ACHN (cell line): ENCODE measurements around the gene DENND2D.
A peak's percentile ranks its signal among the peaks of the same experiment; 100 is the strongest.

Source experiments
- DNase-seq: peaks from one replicate; pipeline ENCODE4 v3.0.0-alpha.2; 2015
- in situ Hi-C: cut with HindIII; loops from 2 replicates; pipeline ENCODE4 v1.10.0; 2017; ENCODE audit warnings: low sequenced_read_pairs, low pct_ligation_motif_present, low pct_unique_long_range_greater_than_20kb

DENND2D gene

DNA sequence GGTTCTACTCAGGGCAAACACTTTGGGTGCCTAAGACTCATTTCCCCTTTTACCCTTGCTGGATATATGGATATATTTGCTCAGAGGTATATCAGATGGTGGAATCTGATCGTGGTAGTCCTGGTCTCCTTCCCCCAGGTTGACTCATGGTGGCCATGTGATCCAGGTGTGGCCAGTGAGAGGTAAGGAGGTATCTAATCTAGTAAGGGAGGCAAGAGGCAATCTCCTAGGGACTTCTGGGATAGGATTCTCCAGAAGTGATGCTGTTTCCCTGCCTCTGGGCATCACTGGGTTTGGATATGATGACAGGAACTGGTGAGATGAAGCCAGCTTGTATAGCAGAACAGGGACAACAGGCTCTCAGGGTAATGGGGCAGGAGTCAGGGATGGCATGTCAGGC lies 8.5 kb upstream of the DENND2D start:
- in situ Hi-C loops: no loop called here

DNA sequence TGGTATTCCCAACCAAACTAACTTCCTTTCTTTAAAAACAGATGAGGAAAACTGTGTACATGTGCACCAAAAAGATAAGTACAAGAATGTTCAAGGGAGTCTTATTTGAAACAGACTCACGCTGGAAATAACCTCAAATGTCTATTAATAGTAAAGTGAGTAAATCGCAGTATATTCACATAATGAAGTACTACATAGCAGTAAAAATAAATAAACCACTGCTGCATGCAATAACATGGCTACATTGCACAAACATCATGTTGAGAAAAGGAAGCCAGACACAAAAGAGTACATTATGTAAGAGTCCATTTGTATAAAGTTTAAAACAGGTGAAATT lies 5.2 kb upstream of the DENND2D start:
- in situ Hi-C loops: no loop called here
- DNase-seq: no peak

More for the DNA sequence above, 8.5 kb upstream of the DENND2D start:
- DNase-seq: no peak

DNA sequence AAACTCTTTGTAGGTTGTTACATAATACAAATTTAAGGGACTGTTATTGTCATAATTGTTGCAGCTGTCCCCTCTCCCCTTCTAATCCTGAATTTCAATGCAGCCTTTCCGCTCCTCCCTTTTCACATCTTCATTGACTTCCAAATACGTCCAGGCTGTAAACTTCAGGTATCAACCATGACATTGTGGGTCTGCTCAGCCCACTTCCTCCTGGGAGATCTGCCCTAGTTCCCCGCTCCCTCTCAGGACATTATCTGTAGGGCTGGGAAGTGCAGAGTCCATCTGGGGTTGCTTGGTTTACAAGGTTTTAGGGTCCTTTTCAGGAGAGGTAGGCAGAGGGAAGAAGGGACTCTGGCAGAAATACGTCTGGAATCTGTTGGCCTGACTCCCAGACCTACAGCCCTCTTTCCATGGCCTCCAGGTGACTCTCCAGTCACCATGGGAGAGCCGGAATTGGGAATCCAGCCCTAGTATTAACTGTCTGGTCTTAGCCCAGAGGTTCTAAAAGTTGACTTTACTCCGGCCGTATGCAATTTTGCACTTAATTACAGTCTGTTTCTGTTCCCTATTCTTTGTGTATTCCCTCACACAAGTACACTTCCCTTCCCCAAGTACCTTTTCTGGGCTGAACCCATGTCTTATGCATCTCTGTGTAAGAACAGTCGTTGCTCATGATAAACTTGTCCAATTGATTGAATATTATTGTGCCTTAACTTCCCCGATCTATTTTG lies 4.7 kb upstream of the DENND2D start:
- in situ Hi-C loops: no loop called here
- DNase-seq: no peak

DNA sequence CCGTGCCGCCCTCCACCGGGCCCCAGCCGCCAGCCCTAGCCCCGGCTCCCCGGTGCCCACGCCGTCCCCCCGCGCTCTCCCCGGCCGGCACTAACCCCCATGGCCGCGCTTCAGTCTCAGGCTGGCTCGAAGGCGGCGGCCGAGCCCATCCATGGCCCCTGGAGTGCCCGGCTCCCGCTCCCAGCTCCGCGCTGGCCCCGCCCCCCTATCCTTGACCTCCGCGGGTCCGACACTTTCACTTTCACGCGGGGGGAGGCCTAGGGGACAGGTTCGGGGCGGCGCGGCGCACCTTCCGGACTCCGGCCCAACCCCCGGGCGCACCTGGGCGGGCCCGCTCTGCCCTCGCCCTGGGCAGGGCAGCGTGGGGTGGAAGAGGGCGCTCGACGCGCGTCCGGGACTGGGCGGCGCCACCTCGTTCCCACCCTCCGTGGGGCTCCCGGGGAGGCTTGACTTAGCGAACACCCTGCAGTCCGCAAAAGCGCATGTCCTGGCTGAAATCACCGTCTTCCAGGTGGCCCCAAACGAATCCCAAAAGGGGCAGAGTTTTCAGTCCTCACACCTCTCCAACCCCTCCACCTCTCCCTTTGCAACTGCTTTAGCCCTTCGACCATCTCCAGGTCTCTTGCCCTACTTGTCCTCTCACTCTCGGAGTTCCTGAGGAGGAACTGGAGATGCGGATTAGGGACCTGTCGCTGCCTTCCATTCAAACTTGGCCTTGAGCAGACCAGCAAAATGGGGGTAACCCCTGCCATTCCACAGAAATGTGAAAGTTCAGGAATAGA lies 3.9 kb upstream of the DENND2D start:
- DNase-seq: peak; percentile 53
- in situ Hi-C loops: no loop called here

DNA sequence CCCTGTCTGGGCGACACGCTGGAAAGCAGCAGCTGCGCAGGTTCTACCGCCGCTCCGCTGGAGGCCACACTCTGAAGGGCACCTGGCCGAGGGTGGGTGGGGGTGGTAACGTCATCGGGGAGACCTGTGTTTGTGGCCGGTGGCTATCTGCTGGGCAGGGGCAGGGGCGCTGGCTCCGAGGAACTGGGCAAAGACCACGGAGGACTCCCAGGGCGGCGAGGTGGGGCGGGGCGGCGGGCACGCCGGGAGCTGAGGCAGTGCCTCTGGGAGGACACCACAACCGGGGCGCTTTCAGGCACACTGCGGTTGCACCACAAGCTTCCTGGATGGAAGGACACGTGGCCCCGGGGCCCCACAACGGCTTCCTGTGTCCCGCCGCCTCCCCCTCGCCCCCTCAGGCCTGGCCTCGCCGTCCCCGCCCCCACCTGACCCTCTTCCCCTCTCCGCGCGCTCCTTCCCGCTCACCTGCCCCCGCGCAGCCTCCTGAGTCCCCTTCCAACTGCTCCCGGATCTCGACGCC lies 3.3 kb upstream of the DENND2D start:
- in situ Hi-C loops: no loop called here

DNA sequence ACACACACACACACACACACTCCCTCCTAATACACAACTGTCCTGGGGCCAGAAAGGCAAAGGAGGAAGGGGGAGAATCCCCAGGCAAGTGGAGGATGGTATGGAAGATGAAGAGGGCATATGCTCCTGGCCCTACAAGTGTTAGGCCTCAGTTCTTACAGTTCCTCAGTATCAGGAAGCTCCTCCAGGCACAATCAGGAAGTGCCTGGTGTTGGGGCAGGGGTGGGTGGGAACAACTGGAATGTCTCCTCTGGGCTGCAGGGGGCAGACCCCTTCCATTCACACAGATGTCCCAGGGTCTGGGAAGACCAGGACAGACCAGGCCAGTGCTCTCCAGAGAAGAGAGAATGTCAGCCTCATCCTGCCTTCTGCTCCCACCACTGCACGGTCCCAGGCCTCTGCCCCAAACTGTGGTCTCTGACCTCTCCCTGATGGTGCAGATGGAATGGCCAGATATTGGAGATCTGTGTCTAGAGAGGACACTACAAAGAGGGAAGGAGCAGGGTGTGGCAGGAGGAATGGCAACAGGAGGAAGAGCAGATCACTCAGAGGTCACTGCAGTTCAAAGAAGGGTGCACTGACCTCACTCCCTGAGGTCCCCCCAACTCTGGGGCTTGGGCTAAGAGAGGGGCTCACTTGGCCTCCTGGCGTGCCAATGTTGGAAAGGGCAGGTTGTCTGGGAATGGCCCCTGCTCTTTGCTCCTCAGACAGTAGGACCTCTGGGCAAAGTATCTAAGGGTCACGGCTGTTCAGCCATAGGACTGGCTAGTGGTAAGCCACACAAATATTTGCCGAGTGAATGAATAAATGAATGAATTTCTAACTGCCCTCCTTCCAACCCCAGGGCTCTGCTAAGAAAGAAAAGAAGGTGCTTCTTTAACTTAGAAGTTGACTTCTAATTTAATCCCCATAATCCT lies 2.5 kb upstream of the DENND2D start:
- peak; percentile 68 for DNase-seq
- in situ Hi-C loops: no loop called here

More for the DNA sequence above, 3.3 kb upstream of the DENND2D start:
- DNase-seq: peak; percentile 78

DNA sequence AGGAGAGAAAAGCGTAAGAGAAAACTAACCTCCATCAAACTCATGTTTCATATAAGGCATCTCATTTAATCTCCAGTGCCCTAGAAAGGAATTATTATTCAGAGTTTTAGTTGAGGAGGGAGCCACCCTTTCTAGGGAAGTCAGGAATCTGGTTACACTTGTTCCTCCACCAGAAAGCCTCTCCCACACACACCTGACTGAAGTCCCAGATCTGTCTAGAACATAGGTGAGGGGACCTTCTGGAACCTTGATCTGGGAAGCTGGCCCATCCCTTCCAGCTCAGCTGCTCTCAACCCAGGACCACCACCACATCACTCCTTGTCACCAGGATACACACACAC lies 1.9 kb upstream of the DENND2D start:
- in situ Hi-C loops: no loop called here
- DNase-seq: no peak

DNA sequence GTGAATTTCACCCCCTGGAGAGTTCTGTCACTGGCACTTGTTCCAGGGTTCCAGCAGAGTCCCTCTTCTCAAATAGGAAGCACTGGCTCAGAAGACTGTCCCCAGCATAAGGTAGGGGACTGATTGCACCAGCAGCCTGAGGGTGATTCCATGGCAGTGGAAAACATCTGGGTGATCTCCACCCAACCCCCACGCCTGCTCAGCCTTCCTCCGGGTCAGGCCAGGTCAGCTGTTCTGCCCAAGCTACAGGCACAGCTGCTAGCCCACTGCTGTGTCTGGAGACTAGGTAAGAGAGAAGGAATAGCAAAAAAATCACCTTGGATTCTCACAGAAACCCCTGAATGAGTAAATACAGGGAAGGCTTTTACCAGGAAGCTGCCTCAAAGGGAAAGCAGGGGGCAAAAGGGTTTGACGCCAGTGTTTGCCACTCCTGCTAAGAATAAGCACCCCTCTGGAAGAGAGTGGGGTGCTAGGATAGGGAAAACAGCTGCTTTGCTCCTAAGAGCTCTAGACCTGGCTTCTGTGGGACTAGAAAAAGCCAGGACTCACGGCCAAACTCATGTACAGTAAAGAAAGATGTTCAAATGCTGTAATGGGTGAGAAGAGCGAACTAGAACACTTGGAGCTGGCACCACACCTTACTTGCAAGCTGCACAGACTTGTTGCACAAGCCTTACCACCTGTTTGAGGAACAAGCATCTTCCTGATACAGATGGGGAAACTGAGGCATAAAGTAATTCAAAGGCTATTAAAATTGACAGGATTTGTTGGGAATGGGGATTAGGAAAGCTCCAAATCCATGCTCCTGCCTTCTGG lies 1.0 kb upstream of the DENND2D start:
- in situ Hi-C loops: no loop called here

DNA sequence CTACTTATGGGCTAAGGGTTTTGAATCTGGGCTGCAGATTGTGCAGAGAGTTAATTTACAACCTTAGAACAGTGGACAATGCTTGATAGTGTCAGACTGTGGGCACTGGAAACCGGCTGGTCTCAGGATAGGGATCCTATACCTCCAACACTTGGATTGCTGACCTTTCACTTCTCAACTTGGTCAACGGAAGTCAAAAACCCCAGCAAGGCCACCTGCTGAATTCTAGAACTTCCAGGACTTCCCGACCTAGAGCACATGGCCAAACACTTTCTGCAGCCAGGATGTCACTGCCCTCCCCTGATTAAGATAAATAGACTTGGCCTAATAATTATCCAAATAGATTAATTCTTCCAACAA lies 336 bp upstream of the DENND2D start:
- in situ Hi-C loops: no loop called here
- DNase-seq: no peak

More for the DNA sequence above, 1.0 kb upstream of the DENND2D start:
- DNase-seq: no peak

DNA sequence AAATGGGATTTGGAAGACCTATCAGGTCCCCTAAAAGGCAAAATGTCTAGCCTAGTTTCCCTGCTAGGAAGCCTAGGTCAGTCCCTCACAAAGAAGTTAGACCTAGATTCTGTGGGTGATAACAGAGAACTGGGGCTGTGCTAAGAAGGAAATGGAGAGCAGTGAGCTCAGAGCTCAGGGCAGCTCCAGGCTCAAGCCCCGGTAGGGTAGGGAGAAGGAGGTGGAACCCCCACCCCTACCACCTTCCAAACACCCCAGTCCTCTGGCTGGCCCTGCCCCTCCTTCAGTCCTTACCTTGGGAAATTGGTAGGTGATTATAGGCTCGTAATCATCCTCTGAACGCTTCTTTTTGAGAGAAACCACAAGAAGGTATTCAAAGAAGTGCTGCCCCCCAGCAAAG lies 1.1 kb downstream of the DENND2D start:
- in situ Hi-C loops: no loop called here

DNA sequence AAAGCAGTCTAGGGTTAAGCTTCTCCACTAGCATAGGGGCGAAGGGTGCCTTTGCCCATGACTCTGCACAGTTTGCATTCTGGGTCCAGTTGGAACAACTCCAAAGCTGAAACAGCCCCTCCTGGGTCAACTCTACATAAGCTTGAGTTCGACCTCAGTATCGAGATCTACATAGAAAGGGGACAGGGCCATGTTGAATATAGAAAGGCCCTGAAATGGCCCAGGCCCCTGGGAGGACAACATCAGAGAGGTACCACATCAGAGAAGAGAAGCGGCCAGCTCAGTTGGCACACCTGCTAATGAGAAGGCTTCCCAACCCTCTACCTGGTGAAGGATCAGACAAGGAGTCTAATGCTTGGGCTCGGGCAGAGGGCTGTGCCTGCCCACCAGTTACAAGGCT lies 1.6 kb downstream of the DENND2D start:
- DNase-seq: no peak
- in situ Hi-C loops: no loop called here

More for the DNA sequence above, 1.1 kb downstream of the DENND2D start:
- no peak for DNase-seq

DNA sequence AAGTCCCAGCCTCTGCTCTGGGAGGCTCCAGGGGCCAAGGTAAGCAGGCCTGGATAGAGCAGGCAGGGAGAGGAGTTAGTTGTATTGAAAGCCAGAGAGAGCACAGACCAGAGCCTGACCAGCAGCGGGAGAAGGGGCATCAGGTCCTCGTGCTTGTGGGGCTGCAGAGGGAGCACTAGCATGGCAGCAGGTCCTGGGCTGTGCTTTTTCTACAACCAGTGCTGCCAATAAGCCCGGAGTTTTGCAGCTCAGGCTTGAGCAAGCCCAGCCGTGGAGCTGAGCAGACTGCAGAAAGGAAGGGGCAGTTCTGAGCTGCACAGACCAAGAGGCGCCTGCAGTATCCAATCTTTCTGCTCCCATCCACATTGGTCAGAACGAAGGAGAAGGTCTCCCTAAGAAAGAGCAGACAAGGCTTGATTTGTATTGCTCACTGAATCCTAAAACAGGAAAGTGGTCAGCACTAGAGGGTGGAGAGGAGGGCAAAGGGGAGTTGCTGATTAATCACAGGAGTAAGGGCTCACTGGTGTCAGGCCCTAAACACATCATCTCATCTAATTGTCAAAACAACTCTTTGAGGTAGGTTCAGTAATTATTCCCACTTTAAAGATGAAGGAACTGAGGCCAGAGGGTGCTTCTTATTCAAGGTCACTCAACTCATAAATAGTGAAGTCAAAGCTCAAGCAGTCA lies 2.7 kb downstream of the DENND2D start:
- in situ Hi-C loops: no loop called here

DNA sequence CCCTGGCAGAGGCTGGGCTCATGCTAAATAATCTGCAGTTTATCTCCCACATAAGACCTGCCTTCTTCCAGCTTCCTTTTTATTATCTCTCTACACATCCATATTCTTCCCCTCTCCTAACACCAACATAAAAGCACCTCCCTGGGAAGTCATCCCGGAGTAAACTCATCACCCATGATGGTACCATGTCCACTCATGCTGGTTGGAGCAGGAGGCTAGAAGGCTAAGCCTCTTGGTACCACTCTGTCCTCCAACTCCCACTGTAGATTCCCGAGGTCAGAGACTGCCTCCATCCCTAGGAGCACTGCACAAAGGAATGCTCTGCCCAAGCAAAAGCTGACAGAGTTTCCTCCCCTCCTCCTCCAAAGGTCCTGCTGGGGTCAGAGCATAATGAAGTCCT lies 4.2 kb downstream of the DENND2D start:
- in situ Hi-C loops: no loop called here
- DNase-seq: no peak

More for the DNA sequence above, 2.7 kb downstream of the DENND2D start:
- DNase-seq: peak; percentile 20

DNA sequence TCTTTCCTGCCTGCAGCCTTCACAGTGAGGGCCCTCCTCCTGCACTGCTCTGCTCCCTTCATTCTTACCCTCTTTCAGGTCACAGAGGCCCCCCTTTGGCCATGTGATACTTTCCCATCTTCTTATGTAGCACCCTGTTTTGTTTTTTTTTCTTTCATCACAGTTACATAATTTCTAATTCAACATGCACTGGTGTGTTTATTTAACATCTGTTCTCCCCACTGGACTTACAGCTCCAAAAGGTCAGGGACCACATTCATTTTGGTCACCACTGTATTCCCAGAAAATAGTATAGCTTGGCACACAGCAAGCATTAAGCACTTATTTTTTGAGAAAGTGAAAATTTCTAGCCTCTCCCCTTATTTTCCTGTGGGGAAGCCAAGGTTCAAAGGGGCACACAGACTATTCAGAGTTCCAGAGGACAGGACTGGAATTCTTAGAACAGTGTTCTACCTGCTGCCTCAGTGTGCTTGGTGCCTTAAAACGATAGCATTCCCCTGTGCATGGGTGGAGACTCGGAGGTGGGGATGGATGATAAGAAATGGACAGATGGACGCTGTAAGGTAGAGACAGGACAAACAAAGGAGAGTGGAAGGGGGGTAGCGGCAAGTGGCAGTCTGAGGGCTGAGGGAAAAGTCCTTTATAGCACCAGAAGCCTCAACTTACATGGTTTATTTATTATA lies 5.3 kb downstream of the DENND2D start:
- in situ Hi-C loops: no loop called here
- no peak for DNase-seq

DNA sequence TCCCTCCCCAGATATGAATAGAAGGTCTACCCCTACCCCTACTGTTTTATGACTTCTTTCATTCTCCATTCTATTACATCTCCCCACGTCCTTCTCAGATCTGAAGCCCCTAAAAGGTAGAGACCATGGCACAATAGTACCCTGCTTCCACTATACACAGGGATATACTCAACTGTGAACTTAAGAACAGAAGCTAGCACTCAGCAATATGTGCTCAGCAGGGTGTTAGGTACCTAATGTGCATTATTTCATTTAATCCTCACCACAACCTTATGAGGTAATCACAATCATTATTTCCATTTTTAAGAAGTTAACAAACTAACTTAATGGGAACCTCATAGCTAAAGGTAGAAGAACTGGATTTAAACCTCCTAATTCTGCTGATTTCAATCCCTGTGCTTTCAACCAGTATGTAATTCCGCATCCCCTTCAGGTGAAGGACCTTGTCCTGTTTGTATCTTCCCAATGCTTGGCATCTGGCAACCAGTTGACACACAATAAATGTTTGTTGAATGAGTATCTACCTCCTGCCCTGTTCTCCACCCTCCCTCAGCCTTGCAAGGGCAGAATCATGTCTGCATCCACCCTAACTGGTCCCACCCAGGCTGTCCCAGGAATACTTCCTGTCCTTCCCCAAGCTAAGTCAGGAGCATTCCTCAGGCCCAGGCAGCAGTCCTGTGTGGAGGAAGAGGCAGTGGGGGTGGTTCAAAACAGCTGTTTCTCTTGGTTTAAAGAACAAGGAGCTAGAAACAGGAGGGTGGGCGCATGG lies 6.5 kb downstream of the DENND2D start:
- in situ Hi-C loops: no loop called here
- DNase-seq: no peak

DNA sequence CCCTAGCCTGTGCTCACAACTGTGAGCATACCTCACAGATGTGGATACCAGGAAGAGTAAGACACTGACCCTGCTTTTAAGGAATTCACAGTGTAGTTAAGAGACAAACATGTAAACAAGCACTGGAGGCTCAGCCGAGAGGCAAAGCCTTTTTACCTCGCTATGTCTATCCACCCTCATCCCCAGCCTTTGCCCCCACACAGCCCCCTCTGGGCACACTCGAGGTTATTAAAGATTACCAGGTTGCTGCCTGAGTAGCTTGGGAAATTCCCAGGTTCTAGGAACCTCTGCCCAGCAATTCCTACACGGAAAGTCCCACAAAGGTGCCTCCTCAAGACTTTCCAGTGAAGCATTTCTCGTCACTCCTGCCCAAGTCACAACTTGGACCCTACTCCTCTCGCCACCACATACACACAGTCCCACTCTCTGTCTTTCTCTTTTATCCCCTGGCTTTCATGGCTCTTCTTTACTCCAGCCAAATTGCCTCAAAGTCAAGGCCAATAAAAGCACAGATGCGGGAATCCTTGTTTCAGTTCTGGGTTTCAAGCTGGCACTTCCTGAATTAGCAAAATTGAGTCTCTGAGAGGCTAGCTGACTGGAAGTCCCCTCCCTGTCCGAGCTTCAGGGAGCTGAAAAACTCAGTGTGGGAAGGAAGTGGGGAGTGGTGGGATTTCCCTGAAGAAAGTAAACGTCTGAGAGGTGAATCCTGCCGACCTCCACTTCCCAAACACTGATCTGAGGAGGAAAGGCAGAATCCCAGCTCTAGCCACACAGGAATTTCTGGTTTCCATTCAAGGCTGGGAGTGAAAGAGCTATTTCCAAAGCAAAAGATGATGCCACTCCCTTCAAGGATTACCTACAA lies 7.6 kb downstream of the DENND2D start:
- DNase-seq: no peak
- in situ Hi-C loops: no loop called here
